Measurements from ENCODE around the gene SLC26A11.

DNA sequence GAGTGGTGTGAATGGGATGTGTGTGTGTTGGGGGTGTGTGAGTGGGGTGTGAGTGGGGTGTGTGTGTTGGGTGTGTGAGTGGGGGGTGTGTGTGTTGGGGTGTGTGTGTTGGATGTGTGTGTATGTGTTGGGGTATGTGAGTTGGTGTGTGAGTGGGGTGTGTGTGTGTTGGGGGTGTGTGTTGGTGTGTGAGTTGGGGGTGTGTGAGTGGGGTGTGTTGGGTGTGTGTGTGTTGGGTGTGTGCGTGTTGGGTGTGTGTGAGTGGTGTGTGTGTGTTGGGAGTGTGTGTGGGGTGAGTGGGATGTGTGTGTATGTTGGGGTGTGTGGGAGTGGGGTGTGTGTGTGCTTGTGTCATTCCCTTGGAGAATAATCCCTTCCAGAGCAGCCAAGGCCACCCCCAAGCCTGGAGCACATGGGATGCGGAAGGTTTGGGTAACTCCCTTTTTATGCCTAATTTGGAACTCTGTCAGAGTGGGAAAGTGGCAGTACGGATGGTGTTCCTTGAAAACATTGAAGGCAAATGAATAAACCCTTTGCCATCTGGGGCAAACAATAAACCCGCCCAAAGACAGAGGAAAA lies 54.7 kb downstream of the SLC26A11 start:
- TF ChIP-seq, protein P1, sequence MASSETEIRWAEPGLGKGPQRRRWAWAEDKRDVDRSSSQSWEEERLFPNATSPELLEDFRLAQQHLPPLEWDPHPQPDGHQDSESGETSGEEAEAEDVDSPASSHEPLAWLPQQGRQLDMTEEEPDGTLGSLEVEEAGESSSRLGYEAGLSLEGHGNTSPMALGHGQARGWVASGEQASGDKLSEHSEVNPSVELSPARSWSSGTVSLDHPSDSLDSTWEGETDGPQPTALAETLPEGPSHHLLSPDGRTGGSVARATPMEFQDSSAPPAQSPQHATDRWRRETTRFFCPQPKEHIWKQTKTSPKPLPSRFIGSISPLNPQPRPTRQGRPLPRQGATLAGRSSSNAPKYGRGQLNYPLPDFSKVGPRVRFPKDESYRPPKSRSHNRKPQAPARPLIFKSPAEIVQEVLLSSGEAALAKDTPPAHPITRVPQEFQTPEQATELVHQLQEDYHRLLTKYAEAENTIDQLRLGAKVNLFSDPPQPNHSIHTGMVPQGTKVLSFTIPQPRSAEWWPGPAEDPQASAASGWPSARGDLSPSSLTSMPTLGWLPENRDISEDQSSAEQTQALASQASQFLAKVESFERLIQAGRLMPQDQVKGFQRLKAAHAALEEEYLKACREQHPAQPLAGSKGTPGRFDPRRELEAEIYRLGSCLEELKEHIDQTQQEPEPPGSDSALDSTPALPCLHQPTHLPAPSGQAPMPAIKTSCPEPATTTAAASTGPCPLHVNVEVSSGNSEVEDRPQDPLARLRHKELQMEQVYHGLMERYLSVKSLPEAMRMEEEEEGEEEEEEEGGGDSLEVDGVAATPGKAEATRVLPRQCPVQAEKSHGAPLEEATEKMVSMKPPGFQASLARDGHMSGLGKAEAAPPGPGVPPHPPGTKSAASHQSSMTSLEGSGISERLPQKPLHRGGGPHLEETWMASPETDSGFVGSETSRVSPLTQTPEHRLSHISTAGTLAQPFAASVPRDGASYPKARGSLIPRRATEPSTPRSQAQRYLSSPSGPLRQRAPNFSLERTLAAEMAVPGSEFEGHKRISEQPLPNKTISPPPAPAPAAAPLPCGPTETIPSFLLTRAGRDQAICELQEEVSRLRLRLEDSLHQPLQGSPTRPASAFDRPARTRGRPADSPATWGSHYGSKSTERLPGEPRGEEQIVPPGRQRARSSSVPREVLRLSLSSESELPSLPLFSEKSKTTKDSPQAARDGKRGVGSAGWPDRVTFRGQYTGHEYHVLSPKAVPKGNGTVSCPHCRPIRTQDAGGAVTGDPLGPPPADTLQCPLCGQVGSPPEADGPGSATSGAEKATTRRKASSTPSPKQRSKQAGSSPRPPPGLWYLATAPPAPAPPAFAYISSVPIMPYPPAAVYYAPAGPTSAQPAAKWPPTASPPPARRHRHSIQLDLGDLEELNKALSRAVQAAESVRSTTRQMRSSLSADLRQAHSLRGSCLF (CRISPR knock-in tag; IDR thresholded peaks at IDR 0.05; ENCODE audit: borderline replicate concordance): no peak
- TF ChIP-seq ATM (IDR thresholded peaks at IDR 0.05; ENCODE audit: borderline replicate concordance) (no peak), NCOA2 (CRISPR knock-in tag; IDR thresholded peaks at IDR 0.05) (no peak), PHB2 (IDR thresholded peaks at IDR 0.05; ENCODE audit: partially characterized antibody) (no peak)
- TF ChIP-seq, protein P2, sequence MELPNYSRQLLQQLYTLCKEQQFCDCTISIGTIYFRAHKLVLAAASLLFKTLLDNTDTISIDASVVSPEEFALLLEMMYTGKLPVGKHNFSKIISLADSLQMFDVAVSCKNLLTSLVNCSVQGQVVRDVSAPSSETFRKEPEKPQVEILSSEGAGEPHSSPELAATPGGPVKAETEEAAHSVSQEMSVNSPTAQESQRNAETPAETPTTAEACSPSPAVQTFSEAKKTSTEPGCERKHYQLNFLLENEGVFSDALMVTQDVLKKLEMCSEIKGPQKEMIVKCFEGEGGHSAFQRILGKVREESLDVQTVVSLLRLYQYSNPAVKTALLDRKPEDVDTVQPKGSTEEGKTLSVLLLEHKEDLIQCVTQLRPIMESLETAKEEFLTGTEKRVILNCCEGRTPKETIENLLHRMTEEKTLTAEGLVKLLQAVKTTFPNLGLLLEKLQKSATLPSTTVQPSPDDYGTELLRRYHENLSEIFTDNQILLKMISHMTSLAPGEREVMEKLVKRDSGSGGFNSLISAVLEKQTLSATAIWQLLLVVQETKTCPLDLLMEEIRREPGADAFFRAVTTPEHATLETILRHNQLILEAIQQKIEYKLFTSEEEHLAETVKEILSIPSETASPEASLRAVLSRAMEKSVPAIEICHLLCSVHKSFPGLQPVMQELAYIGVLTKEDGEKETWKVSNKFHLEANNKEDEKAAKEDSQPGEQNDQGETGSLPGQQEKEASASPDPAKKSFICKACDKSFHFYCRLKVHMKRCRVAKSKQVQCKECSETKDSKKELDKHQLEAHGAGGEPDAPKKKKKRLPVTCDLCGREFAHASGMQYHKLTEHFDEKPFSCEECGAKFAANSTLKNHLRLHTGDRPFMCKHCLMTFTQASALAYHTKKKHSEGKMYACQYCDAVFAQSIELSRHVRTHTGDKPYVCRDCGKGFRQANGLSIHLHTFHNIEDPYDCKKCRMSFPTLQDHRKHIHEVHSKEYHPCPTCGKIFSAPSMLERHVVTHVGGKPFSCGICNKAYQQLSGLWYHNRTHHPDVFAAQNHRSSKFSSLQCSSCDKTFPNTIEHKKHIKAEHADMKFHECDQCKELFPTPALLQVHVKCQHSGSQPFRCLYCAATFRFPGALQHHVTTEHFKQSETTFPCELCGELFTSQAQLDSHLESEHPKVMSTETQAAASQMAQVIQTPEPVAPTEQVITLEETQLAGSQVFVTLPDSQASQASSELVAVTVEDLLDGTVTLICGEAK (IDR thresholded peaks at IDR 0.05): no peak
- TF ChIP-seq, protein P2 (CRISPR knock-in tag; IDR thresholded peaks at IDR 0.05): no peak

All from HepG2 (cell line).